Posterior cingulate gyrus (tissue), 11 donors: ENCODE data around the gene ZNF821.
A peak's percentile ranks its signal among the peaks of the same experiment; 100 is the strongest.
"Not testable (repeated sequence)": the region's sequence is repeated elsewhere in the genome, so short reads cannot be mapped to it uniquely, and the experiment has no call there.

Experiments used
- DNase-seq, 10 donors: peaks; one replicate each; pipeline versions ENCODE4 v3.0.0 to v3.0.0-alpha.2; 2020 to 2021; ENCODE audit warnings: mixed read lengths in 3 of 10
- intact Hi-C: fragments of 100-400 bp; cut with DNase I; formaldehyde crosslinking; loops from one replicate; pipeline ENCODE4 v1.15.1; 2023

The ZNF821 gene

DNA sequence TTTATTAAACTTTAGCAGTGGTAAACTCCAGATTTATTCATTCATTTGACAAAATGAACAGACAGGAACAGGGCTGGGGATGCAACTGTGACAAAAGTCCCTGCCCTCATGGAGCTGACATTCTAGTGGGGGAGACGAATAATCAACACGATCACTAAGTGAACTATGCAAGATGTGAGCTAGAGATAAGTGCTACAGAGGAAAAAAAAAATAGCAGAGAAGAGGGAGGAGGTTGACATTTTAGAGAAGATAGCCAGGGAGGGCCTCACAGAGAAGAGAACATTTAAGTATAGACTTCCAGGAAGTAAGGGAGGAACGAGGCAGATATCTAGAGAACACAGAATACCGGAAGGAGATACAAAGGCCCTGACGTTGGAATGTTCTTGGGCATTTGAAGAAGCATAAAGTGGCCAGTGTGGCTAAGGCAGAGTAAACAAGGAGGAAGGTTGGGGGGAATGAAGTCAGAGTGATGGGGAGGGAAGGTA, 57.4 kb downstream of the ZNF821 start:
- DNase-seq = no peak

DNA sequence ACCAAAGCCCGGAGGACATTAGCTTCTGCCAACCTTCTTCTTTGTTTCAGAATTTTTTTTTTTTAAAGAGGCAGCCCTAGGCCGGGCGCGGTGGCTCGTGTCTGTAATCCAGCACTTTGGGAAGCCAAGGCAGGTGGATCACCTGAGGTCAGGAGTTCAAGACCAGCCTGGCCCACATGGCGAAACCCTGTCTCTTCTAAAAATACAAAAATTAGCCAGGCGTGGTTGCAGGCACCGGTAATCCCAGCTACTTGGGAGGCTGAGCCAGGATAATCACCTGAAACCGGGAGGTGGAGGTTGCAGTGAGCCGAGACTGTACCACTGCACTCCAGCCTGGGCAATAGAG, 66.9 kb downstream of the ZNF821 start:
- DNase-seq = peak in 1 of 10 donors; percentile 39
- intact Hi-C loops = not testable (repeated sequence)

More for the DNA sequence above, 57.4 kb downstream of the ZNF821 start:
- intact Hi-C loops = no loop called here

DNA sequence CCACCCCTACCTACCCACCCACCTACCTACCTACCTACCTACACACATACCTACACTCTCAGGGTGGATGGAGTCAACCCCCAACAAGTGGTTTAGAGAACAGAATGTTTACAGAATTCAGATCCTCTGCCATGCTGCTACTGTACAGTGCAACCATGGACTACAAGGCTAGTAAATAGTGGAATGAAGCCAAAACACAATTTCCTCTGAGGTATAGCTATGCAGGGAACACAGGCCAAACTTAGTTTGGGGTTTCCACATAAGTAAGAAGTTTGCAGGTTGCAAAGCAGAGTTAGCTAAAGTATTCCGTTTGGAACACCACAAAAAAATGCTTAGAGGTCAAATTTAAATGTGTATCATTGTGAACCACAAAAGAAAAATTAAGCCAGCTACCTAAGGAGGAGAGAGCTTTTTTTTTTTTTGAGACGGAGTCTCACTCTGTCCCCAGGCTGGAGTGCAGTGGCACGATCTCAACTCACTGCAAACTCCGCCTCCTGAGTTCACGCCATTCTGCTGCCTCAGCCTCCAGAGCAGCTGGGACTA, 72.7 kb downstream of the ZNF821 start:
- DNase-seq = no peak
- intact Hi-C loops = no loop called here

DNA sequence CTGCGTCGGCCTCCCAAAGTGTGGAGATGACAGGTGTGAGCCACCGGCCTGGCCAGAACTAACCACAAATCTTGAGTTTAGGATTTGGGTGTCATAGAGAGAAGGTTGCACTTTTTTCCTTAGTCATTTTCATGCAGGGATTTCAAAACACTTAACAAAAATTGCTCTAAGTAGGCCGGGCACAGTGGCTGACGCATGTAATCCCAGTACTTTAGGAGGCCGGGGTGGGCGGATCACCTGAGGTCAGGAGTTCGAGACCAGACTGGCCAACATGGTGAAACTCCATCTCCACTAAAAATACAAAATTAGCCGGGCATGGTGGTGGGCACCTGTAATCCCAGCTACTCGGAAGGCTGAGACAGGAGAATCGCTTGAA, 73.8 kb downstream of the ZNF821 start:
- DNase-seq = peak in 1 of 10 donors; percentile 39
- intact Hi-C loops = not testable (repeated sequence)
